SH-SY5Y (cell line): Measurements from ENCODE around the gene FYB1.

Experiments used
- GATA2 ChIP-seq: IDR thresholded peaks from 2 replicates; pipeline ENCODE4 v1.6.1; 2011; ENCODE audit warnings: mild to moderate bottlenecking, low read depth, low read length
- GATA3 ChIP-seq: IDR thresholded peaks from 2 replicates; pipeline ENCODE4 v1.6.1; 2011; ENCODE audit warnings: low read depth, mild to moderate bottlenecking, low read length, moderate library complexity

The FYB1 gene

GRCh38 chr5:39116344-39117170 is 102.8 kb downstream of the FYB1 start:
- TF ChIP-seq GATA2 (no peak), GATA3 (no peak)

DNA sequence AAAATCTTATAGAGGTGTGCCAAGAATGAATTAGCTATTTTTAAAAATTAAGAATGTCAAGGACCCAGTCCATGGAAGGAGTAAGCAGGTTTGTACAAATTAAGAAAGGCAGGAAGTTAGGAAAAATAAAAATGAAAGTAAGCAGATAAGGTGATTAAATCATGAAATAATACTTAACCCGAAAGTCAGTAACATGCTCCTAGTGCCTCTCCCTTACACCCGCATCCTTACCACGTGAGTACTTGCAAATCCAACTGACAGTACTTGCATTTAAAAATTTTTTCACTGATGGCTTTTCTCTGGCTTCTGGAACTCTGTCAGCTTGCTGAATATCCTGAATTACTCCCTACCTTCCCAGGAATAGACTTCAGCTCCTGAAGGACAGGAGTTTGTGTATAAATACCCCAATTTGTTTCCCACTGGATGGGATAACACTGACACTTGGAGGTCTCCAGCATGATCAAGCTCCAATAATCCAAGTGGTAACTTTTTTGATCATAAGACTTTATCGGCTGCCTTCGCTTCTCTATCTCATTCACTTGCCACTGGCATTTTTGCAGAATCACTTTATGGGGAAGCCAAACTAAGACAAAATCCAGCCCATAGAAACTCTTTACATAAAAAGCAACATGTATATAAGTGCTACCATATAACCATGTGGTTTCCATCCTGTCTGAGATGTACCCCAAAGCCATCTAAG is 103.6 kb downstream of the FYB1 start:
- TF ChIP-seq GATA2: no peak
- no peak for TF ChIP-seq GATA3

GRCh38 chr5:39114155-39114554 is 105.2 kb downstream of the FYB1 start:
- TF ChIP-seq GATA3 (no peak), GATA2 (no peak)

- TF ChIP-seq GATA3: no peak
- TF ChIP-seq GATA2: no peak
These were observed 105.9 kb downstream of the FYB1 start for GRCh38 chr5:39113354-39113953.

GRCh38 chr5:39109606-39110005 is 109.8 kb downstream of the FYB1 start:
- no peak for TF ChIP-seq GATA2

DNA sequence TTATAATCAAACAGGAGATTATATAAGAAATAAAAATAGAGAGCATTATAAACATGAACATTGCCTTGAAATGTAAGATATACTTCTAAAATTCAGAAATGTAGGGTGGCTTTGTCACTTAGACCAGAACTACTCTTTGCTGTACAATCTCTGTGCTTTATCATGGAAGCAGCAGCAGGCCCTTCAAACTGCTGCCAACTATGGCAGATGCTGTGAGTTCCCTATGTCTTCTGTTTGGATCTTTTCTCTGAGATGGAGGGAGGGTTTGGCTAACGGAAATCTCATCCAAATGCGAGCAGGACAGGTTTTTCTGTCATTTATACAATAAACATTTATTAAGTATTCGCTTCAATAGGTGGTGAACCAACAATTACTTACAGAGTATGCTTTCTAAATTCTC is 110.4 kb downstream of the FYB1 start:
- TF ChIP-seq GATA3 (no peak), GATA2 (no peak)

DNA sequence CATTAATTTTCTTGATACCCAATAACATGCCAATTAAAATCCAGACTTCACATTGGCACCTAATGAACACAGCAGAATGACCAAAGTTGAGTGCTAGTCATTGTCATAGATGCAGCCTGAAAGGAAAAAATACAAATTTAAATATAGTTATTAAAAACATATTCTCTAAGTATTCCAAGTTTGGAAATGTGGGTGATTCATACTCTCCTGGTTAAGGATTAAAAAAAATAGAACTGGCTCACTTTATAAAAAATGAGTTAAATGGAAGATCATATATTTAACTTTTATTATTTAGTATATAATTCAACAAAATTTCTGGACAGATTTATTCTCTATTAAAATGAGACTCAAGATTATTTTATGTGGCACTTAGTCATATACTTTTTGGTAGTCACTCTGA is 112.0 kb downstream of the FYB1 start:
- TF ChIP-seq GATA2 (no peak), GATA3 (no peak)

DNA sequence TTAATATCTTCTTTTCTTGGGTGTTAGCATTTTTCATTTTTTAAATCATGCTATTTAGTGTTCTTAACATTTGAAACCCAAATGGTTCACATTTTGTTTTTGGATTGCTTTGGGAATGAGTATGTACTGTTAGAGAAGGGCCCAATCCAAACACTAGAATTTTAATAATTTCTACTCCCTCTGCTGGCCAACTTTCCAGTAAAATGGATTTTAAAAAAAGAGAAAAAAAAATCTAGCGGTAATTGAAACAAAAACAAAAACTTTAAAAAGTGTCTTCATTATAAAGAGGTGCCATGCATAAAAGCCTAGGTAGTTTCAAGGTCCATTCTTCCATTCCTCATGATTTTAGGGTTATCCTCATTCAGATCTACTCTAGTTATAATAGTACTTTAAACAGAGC is 113.0 kb downstream of the FYB1 start:
- TF ChIP-seq GATA2 (no peak), GATA3 (no peak)

DNA sequence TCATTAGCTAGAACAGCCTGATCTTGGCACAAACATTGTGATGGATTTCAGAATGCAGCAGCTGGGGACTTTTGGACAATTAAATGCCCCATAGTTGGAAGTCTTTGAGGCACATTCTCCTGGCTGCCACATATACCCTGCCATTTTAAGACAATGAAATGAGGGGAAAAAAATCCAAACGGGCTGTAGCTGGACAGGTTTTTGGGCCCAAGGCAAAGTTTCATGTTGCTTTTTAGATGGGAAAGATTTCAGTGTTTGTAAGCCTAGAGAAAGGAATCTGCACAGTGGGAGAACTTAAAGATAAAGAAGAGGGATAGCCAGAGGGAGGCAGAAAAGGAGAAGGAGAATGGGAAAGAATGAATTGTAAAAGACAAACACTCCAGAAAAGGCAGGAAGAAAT is 115.1 kb downstream of the FYB1 start:
- no peak for TF ChIP-seq GATA3
- no peak for TF ChIP-seq GATA2

DNA sequence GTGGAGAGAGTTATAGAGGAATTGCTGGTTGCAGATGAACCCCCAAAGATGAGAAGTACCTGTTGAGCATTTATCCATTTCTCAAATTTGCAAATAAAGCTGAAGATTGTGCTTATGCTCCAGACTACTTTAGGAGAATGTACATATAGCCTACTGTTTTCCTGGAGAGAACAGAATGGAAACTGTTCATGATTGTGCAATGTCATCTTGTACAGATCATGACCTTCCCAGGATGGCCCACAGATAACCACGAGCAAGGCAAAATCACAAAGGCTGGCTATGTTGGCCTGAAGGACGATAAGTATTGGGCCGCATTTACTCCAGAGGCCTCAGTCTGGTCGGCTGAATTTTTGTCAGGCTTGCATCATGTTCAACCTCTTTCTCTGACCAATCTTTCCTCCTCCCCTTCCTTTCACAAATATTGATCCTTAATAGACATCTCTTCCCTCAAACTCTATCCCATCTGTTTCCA is 116.6 kb downstream of the FYB1 start:
- TF ChIP-seq GATA3: no peak
- no peak for TF ChIP-seq GATA2

- TF ChIP-seq GATA2 (no peak), GATA3 (no peak)
These were observed 118.4 kb downstream of the FYB1 start for GRCh38 chr5:39100851-39101396.

GRCh38 chr5:39100301-39100850 is 119.0 kb downstream of the FYB1 start:
- no peak for TF ChIP-seq GATA3
- no peak for TF ChIP-seq GATA2

DNA sequence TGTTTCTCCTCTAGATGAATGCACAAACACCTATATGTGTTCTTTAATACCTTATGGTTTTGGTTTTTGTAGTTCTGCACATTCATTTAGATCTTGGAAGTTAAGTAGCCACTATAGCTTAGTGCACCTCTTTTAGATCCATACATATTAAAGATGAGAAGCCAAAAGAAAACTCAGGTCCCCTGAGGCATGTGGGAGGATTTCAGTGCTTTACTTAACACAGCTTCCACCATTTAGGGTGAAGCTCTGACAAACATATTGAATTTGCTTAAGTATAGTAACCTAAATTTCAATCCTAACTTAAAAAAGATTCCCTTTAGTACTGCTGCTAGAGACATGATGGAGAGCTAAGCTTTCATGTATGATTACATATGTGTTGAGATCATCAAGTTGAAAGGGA is 119.5 kb downstream of the FYB1 start:
- TF ChIP-seq GATA3: no peak
- TF ChIP-seq GATA2: no peak

GRCh38 chr5:39093352-39093751 is 126.0 kb downstream of the FYB1 start:
- no peak for TF ChIP-seq GATA2
- no peak for TF ChIP-seq GATA3
